Muscle layer of duodenum (tissue), 2 donors: ENCODE data around the gene ARHGEF37.

Source experiments
- H3K27ac ChIP-seq: one replicate; pipeline ENCODE4 v1.7.0; 2013; ENCODE audit warnings: mild to moderate bottlenecking, low read length
- H3K27me3 ChIP-seq: one replicate; pipeline ENCODE4 v1.7.0; 2013; ENCODE audit warnings: low read depth, mild to moderate bottlenecking, control low read depth, low read length
- H3K36me3 ChIP-seq, 2 donors: one replicate each; pipeline ENCODE4 v1.7.0; 2013; ENCODE audit warnings: low read length in 2 of 2, control low read depth in 1 of 2, mild to moderate bottlenecking in 1 of 2; ENCODE audit not compliant: insufficient read depth in 2 of 2, control insufficient read depth in 1 of 2
- H3K4me1 ChIP-seq, 2 donors: one replicate each; pipeline ENCODE4 v1.7.0; 2013; ENCODE audit warnings: low read length in 2 of 2, mild to moderate bottlenecking in 2 of 2, control low read depth in 1 of 2, moderate library complexity in 1 of 2; ENCODE audit not compliant: insufficient read depth in 2 of 2, control insufficient read depth in 1 of 2
- H3K4me3 ChIP-seq, 2 donors: one replicate each; pipeline ENCODE4 v1.7.0; 2013; ENCODE audit warnings: low read length in 2 of 2, low read depth in 1 of 2, mild to moderate bottlenecking in 1 of 2
- H3K9me3 ChIP-seq, 2 donors: one replicate each; pipeline ENCODE4 v1.7.0; 2013; ENCODE audit warnings: low read length in 2 of 2, control low read depth in 1 of 2, mild to moderate bottlenecking in 1 of 2; ENCODE audit not compliant: control insufficient read depth in 1 of 2
- donor health status: healthy.

Gene ARHGEF37

GRCh38 chr5:149603210-149603609 lies 21.9 kb downstream of the ARHGEF37 start:
- Histone ChIP-seq H3K4me1 (peaks cover 0 to 9% of the 10 kb centered on the region in 2 donors), H3K27ac (no peak overlapping the region), H3K4me3 (no peak overlapping the region), H3K36me3 (peaks cover 27 to 39% of the 10 kb centered on the region in 2 donors), H3K9me3 (no peaks in the 10 kb centered on the region), H3K27me3 (no peaks in the 10 kb centered on the region)

DNA sequence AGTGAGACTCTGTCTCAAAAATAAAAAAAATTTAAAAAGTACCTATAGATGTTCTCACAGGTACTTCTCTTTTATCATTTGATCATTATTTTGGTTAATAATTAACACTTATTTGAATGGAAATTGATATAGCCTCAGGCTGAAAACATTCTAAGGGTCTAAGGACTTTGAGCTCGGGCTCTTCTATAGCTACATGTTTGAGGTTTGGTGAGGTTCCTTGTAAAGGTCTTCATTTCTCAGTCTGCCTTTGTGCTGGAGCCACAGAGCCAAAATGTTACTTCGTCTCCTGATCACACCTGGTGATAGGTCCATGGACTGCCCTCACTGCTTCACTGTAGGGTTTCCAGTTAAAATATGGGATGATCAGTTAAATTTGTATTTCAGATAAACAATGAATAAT lies 22.6 kb downstream of the ARHGEF37 start:
- peaks cover 0 to 9% of the 10 kb centered on the region in 2 donors for H3K4me1 ChIP-seq
- H3K9me3 ChIP-seq: no peaks in the 10 kb centered on the region
- peaks cover 27 to 37% of the 10 kb centered on the region in 2 donors for H3K36me3 ChIP-seq
- no peak overlapping the region for H3K4me3 ChIP-seq
- H3K27me3 ChIP-seq: no peaks in the 10 kb centered on the region
- no peak overlapping the region for H3K27ac ChIP-seq

DNA sequence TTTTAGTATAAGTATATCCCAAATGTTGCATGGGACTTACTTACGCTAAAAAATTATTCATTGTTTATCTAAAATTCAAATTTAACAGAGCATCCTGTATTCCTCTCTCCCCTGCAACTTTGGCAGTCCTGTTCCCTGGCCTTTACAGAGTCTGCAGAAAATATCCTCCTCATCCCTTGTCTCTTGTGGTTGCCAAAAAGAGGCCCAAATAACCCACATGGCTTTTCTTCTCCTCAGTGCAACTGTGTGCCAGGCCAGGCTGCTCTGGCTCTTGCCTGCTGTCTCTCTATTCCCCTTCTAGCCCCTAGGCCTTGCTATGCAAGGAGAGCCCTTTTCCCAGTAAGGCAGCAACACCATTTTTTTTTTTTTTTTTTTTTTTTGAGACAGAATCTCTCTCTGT lies 23.0 kb downstream of the ARHGEF37 start:
- Histone ChIP-seq H3K4me3 (no peak overlapping the region), H3K36me3 (peaks cover 27 to 37% of the 10 kb centered on the region in 2 donors), H3K9me3 (no peaks in the 10 kb centered on the region), H3K27ac (no peak overlapping the region), H3K4me1 (peaks cover 0 to 9% of the 10 kb centered on the region in 2 donors), H3K27me3 (no peaks in the 10 kb centered on the region)

- H3K4me3 ChIP-seq: no peak overlapping the region
- no peak overlapping the region for H3K27ac ChIP-seq
- no peaks in the 10 kb centered on the region for H3K9me3 ChIP-seq
- H3K4me1 ChIP-seq: peaks cover under 1 to 11% of the 10 kb centered on the region in 2 donors
- peaks cover 36 to 41% of the 10 kb centered on the region in 2 donors for H3K36me3 ChIP-seq
- H3K27me3 ChIP-seq: no peaks in the 10 kb centered on the region
Observed at GRCh38 chr5:149605354-149605997, 24.2 kb downstream of the ARHGEF37 start.

DNA sequence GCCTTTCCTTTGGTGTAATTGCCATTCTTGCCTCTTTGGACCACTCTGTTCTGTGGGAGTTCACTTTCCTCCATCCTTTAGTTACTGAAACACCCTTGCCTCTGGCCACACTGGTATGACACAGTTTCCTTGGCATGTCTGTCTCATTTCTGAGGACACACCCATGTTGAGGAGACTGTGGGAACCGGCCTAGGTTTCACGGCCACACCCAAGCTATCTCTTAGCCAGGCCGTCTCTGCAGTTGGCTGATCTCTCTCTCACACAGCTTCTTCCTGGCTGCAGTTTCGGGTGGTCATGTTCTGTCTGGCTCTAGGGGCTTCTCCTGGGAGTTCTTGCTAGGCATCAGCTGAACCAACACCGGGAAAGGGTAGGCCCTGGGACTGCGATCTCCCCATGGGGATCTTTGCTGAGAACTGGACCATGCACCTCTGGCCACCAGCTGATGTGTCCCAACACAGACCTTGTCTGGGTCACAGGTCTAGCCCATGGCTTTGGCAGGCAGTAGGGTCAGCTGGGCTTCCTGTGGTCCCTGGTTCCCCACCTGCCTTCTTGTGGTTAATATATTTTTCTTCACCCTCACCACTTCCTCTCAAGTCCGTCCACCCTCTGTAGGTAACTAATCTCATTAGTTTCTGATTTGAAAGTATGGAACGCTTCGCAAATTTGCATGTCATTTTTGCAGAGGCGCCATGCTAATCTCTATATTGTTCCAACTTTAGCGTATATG lies 24.9 kb downstream of the ARHGEF37 start:
- Histone ChIP-seq H3K9me3 (no peaks in the 10 kb centered on the region), H3K27ac (no peak overlapping the region), H3K36me3 (peaks cover 35 to 40% of the 10 kb centered on the region in 2 donors), H3K4me3 (no peak overlapping the region), H3K4me1 (peaks cover 8 to 16% of the 10 kb centered on the region in 2 donors), H3K27me3 (no peaks in the 10 kb centered on the region)

GRCh38 chr5:149608936-149609545 lies 27.7 kb downstream of the ARHGEF37 start:
- H3K36me3 ChIP-seq: peaks cover 22 to 32% of the 10 kb centered on the region in 2 donors
- no peak overlapping the region for H3K4me3 ChIP-seq
- no peak overlapping the region for H3K27ac ChIP-seq
- H3K4me1 ChIP-seq: peaks cover 17 to 20% of the 10 kb centered on the region in 2 donors
- H3K9me3 ChIP-seq: no peaks in the 10 kb centered on the region
- no peaks in the 10 kb centered on the region for H3K27me3 ChIP-seq

- Histone ChIP-seq H3K4me1 (peaks cover 17 to 20% of the 10 kb centered on the region in 2 donors), H3K27me3 (no peaks in the 10 kb centered on the region), H3K9me3 (no peaks in the 10 kb centered on the region), H3K27ac (no peak overlapping the region), H3K36me3 (peaks cover 22 to 27% of the 10 kb centered on the region in 2 donors), H3K4me3 (no peak overlapping the region)
Observed at GRCh38 chr5:149609640-149610219, 28.4 kb downstream of the ARHGEF37 start.

DNA sequence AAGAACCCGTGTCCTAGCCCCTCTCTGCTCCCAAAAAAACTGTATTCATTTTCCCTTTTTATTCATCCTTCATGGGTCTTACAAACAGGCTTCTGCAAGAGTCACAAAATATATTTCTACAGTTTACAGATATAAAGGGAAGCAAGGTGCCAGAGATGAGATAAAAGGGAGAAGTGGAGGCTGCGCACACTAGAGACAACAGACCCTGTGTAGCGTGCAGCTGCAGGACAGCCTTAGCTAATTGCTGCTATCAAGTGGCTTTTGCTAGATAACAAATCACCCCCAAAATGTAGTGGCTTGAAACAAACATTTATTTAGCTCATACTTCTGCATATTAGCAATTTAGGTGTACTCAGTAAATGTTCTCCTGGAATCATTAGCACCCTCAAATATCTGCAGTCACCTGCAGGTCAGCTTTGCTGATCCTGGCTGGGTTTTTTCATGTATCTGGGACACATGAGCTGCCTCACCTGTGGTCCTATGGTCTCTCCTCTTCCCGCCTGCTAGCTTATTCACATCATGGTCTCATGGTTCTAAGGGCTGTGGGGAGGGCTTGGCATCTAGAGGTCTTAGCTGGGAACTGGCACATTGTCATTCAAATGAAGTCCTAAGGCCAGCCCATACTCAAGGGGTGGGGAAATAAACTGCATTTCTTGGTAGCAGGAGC lies 29.4 kb downstream of the ARHGEF37 start:
- Histone ChIP-seq H3K27ac (no peak overlapping the region), H3K36me3 (peaks cover 19 to 25% of the 10 kb centered on the region in 2 donors), H3K4me1 (peaks cover 17 to 18% of the 10 kb centered on the region in 2 donors), H3K9me3 (no peaks in the 10 kb centered on the region), H3K27me3 (no peaks in the 10 kb centered on the region), H3K4me3 (no peak overlapping the region)

- H3K27me3 ChIP-seq: no peaks in the 10 kb centered on the region
- H3K4me3 ChIP-seq: no peak overlapping the region
- no peak overlapping the region for H3K27ac ChIP-seq
- H3K36me3 ChIP-seq: peaks cover 14 to 21% of the 10 kb centered on the region in 2 donors
- no peaks in the 10 kb centered on the region for H3K9me3 ChIP-seq
- H3K4me1 ChIP-seq: peaks cover 13 to 21% of the 10 kb centered on the region in 2 donors
Observed at GRCh38 chr5:149611326-149611725, 30.0 kb downstream of the ARHGEF37 start.

- Histone ChIP-seq H3K27ac (no peak overlapping the region), H3K4me3 (no peak overlapping the region), H3K9me3 (no peaks in the 10 kb centered on the region), H3K27me3 (no peaks in the 10 kb centered on the region), H3K4me1 (peaks cover 16 to 45% of the 10 kb centered on the region in 2 donors), H3K36me3 (peaks cover 17 to 43% of the 10 kb centered on the region in 2 donors)
Observed at GRCh38 chr5:149614034-149614907, 33.0 kb downstream of the ARHGEF37 start.
